B cell (primary cell): Measurements from ENCODE around the gene CBLN3. TPM values are rescaled to one million over a fixed set of nuclear protein-coding genes. Genes with fewer than 3 reads are reported as not detected.

Experiments
- ATAC-seq: fragments of 200-7000 bp; cut with Tn5 transposase; one replicate; pipeline ENCODE4 v1.10.0; 2021; ENCODE audit warnings: low read depth, mild to moderate bottlenecking, moderate number of reproducible peaks, moderate library complexity
- CTCF ChIA-PET: fragments of 350-600 bp; sonication (Branson Sonifier 250); formaldehyde crosslinking; loops from one replicate; lab custom pipeline; 2021; ENCODE audit warnings: antibody characterized with exemption, inconsistent platforms; lab: Charles Lee
- POLR2A ChIA-PET: fragments of 350-600 bp; sonication (Branson Sonifier 250); formaldehyde crosslinking; loops from one replicate; lab custom pipeline; 2021; ENCODE audit warnings: antibody characterized with exemption; lab: Charles Lee
- DNase-seq: peaks from one replicate; pipeline ENCODE4 v3.0.0; 2013
- H2AFZ ChIP-seq: 2 replicates; pipeline ENCODE4 v1.6.1; 2012; ENCODE audit warnings: mild to moderate bottlenecking, low read depth, low read length; ENCODE audit not compliant: insufficient read depth, poor library complexity, severe bottlenecking
- H3K27ac ChIP-seq, 2 donors: 1 replicate in 1 of 2; 2 replicates in 1 of 2; pipeline ENCODE4 v1.5.1; 2012 to 2013; ENCODE audit warnings: low read length in 2 of 2, mild to moderate bottlenecking in 2 of 2, moderate library complexity in 1 of 2
- H3K27me3 ChIP-seq, 4 experiments: fragments of 200-600 bp in 1 of 4; sonication (generic) in 1 of 4; replicated peaks in 1 of 4; 1 replicate in 2 of 4; 2 replicates in 2 of 4; pipeline versions ENCODE4 v1.6.1 to v1.7.0; 2013 to 2016; ENCODE audit warnings: low read length in 3 of 4, mild to moderate bottlenecking in 2 of 4, mixed read lengths in 1 of 4, moderate library complexity in 1 of 4; ENCODE audit not compliant: insufficient read depth in 4 of 4, control insufficient read depth in 3 of 4; ENCODE audit errors: control extremely low read depth in 1 of 4
- H3K36me3 ChIP-seq, 2 experiments: replicated peaks in 1 of 2; 1 replicate in 1 of 2; 2 replicates in 1 of 2; pipeline versions ENCODE4 v1.6.1 to v1.7.1; 2013; ENCODE audit warnings: low read length in 1 of 2; ENCODE audit not compliant: insufficient read depth in 2 of 2, control insufficient read depth in 1 of 2; ENCODE audit errors: control extremely low read depth in 1 of 2, extremely low read depth in 1 of 2
- H3K4me1 ChIP-seq, 2 donors: fragments of 200-600 bp in 1 of 2; sonication (generic) in 1 of 2; 1 replicate in 1 of 2; 2 replicates in 1 of 2; pipeline versions ENCODE4 v1.5.1 to v1.6.1; 2013 to 2017; ENCODE audit warnings: low read length in 2 of 2; ENCODE audit not compliant: control insufficient read depth in 2 of 2, insufficient read depth in 2 of 2
- H3K4me2 ChIP-seq: replicated peaks from 2 replicates; pipeline ENCODE3; 2012; ENCODE audit warnings: mild to moderate bottlenecking, low read depth, low read length; ENCODE audit not compliant: poor library complexity, severe bottlenecking
- H3K4me3 ChIP-seq, 5 experiments: fragments of 200-600 bp in 1 of 5; sonication (generic) in 1 of 5; 1 replicate in 3 of 5; 2 replicates in 2 of 5; pipeline versions ENCODE4 v1.5.1 to v1.7.0; 2011 to 2016; ENCODE audit warnings: low read length in 4 of 5, mild to moderate bottlenecking in 4 of 5, low read depth in 2 of 5, control low read depth in 1 of 5, moderate library complexity in 1 of 5; ENCODE audit not compliant: insufficient read depth in 1 of 5; ENCODE audit errors: control extremely low read depth in 1 of 5, extremely low read depth in 1 of 5
- H3K79me2 ChIP-seq: fragments of 200-600 bp; sonication (generic); one replicate; pipeline ENCODE4 v1.6.0; 2016; ENCODE audit warnings: low read length; ENCODE audit not compliant: control insufficient read depth, insufficient read depth
- H3K9ac ChIP-seq: fragments of 200-600 bp; sonication (generic); 2 replicates; pipeline ENCODE4 v1.6.1; 2017; ENCODE audit warnings: mild to moderate bottlenecking, low read length, moderate library complexity
- H3K9me3 ChIP-seq, 3 donors: one replicate each; pipeline versions ENCODE4 v1.6.1 to v1.7.1; 2013; ENCODE audit warnings: low read length in 2 of 3; ENCODE audit not compliant: control insufficient read depth in 2 of 3, insufficient read depth in 1 of 3; ENCODE audit errors: control extremely low read depth in 1 of 3
- H4K20me1 ChIP-seq: 2 replicates; pipeline ENCODE4 v1.6.0; 2012; ENCODE audit warnings: mild to moderate bottlenecking, low read length; ENCODE audit not compliant: insufficient read depth, control insufficient read depth, poor library complexity, severe bottlenecking
- H3K27ac Mint-ChIP-seq: one replicate; pipeline ENCODE4 v1.8.0; 2021; ENCODE audit warnings: mixed read lengths
- H3K27me3 Mint-ChIP-seq: one replicate; pipeline ENCODE4 v1.8.0; 2021; ENCODE audit warnings: mixed read lengths
- H3K4me1 Mint-ChIP-seq: one replicate; pipeline ENCODE4 v1.8.0; 2021; ENCODE audit warnings: mixed read lengths
- H3K4me3 Mint-ChIP-seq: one replicate; pipeline ENCODE4 v1.8.0; 2021; ENCODE audit warnings: mixed read lengths
- H3K9me3 Mint-ChIP-seq: one replicate; pipeline ENCODE4 v1.8.0; 2022; ENCODE audit warnings: mixed read lengths; ENCODE audit not compliant: insufficient read depth
- EZH2 ChIP-seq: IDR thresholded peaks from 2 replicates; pipeline ENCODE4 v1.6.1; 2012; ENCODE audit warnings: borderline replicate concordance, low read depth, mild to moderate bottlenecking, moderate library complexity, low read length; ENCODE audit not compliant: insufficient read depth, poor library complexity, severe bottlenecking
- WGBS: methylation state at CpG from one replicate; pipeline ENCODE4 v1.1.5; 2013; ENCODE audit warnings: missing lambda C conversion rate; ENCODE audit not compliant: insufficient coverage; 5-methylcytosine and 5-hydroxymethylcytosine counted together
- intact Hi-C: fragments of 100-400 bp; cut with micrococcal nuclease; formaldehyde crosslinking; loops from one replicate; pipeline ENCODE4 v1.10.0; 2022
- polyA plus RNA-seq: library from polyadenylated mRNA; depleted of rRNA; stranded (reverse); fragments of >200 nt; gene quantifications from 2 replicates; pipeline ENCODE4 v1.2.3, GENCODE V29; 2012
- total RNA-seq, 2 donors: library from RNA; stranded (reverse); fragments of 120-200 nt in 1 of 2; gene quantifications; 1 replicate in 1 of 2; 2 replicates in 1 of 2; pipeline versions ENCODE4 v1.2.3 to v1.2.4, GENCODE V29; 2013 to 2022
- TF ChIP-seq, protein P1 (sequence below): fragments of 200-600 bp; IDR thresholded peaks from one replicate; pipeline ENCODE4 v1.8.0; 2022; ENCODE audit warnings: antibody characterized with exemption, mild to moderate bottlenecking

The CBLN3 gene
- total and polyA plus RNA-seq, 2 donors (not counting 1 experiment from before 2014, with no cell fraction given) = 35.0 to 134 TPM

DNA sequence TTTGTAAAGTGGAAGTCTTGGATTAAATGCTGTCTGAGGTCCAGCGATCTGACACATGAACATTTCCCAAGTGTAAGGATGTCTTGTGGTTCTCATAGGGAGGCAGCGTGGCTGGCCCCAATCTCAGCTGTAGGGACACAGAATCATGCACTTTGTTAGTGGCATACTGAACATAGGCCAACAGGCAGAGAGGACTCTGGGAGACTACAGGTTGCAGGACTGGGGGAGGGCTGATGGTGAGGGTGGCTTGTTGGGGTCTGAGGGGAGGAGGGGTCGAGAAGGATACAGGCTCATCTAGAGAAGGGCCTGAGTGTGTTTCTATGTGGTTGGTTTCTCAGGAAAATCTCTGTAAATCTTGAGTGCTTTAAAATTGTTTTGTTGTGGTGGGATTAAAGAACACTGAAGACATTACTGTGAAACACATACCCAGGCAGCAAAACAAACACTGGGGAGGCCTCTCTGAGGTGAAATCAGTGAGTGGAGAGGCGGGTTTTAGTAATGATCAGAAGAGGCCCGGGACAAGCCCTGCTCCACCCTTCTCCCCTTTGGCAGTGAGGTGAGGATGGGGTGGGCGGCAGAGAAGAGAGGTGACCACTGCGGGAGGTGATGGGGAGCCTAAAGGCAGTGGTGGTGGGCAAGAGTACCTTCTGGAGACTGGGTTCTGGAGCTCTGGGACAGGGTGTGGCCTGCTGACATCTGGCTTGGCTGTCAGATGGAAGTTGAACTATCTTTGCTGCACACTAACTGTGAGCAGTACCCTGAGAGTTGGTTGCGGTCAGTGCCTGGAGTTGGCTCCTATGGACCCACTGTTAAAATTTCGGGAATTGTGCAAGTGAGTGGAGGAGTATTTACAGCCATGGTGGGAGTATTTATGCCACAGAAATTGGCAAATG lies 27.4 kb downstream of the CBLN3 start:
- Mint-ChIP-seq H3K27me3 (peaks cover 47% of the 10 kb centered on the region), H3K4me1 (peaks cover 11% of the 10 kb centered on the region), H3K27ac (no peak overlapping the region), H3K9me3 (no peaks in the 10 kb centered on the region), H3K4me3 (no peak overlapping the region)
- H3K4me2 ChIP-seq = no peak overlapping the region
- H3K79me2 ChIP-seq = no peaks in the 10 kb centered on the region
- H3K4me3 ChIP-seq = no peak overlapping the region
- H3K27ac ChIP-seq = no peak overlapping the region
- H4K20me1 ChIP-seq = no peaks in the 10 kb centered on the region
- TF ChIP-seq EZH2 = no peak
- TF ChIP-seq, protein P1, sequence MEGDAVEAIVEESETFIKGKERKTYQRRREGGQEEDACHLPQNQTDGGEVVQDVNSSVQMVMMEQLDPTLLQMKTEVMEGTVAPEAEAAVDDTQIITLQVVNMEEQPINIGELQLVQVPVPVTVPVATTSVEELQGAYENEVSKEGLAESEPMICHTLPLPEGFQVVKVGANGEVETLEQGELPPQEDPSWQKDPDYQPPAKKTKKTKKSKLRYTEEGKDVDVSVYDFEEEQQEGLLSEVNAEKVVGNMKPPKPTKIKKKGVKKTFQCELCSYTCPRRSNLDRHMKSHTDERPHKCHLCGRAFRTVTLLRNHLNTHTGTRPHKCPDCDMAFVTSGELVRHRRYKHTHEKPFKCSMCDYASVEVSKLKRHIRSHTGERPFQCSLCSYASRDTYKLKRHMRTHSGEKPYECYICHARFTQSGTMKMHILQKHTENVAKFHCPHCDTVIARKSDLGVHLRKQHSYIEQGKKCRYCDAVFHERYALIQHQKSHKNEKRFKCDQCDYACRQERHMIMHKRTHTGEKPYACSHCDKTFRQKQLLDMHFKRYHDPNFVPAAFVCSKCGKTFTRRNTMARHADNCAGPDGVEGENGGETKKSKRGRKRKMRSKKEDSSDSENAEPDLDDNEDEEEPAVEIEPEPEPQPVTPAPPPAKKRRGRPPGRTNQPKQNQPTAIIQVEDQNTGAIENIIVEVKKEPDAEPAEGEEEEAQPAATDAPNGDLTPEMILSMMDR = no peak
- WGBS = 80% methylated on average over 5 of the region's 9 CpGs
- H2AFZ ChIP-seq = no peak overlapping the region
- peaks cover 0 to 27% (median 6%) of the 10 kb centered on the region in 4 experiments for H3K27me3 ChIP-seq
- H3K9ac ChIP-seq = no peak overlapping the region
- DNase-seq (no peak), ATAC-seq (no peak)
- no peaks in the 10 kb centered on the region for H3K9me3 ChIP-seq
- POLR2A ChIA-PET = no interaction called here
- intact Hi-C loops = no loop called here
- CTCF ChIA-PET = interaction anchor here (0.6 to 1.8 kb wide), 3 partner anchors 12 to 37 kb away, joined by 3 to 5 read pairs (median 5); no protein-coding TSS in a partner anchor
- H3K36me3 ChIP-seq = no peaks in the 10 kb centered on the region
- peaks cover 9 to 12% of the 10 kb centered on the region in 2 donors for H3K4me1 ChIP-seq
